HG03565 (cell line): ENCODE results near the gene SYT7.
"Not testable (repeated sequence)": the region's sequence is repeated elsewhere in the genome, so short reads cannot be mapped to it uniquely, and the experiment has no call there.

Source experiments
- ATAC-seq: cut with Tn5 transposase; IDR thresholded peaks from one replicate; pipeline ENCODE4 v1.9.1; 2021; ENCODE audit warnings: mild to moderate bottlenecking, moderate library complexity; ENCODE audit not compliant: unreplicated experiment

SYT7 gene

GRCh38 chr11:61581030-61581928 is at the start of gene SYT7:
Gene SYT7, minus strand, starts transcription at chr11:61581076. Its CDS starts 256 bp downstream, at chr11:61580820.
- ATAC-seq, result peak; percentile 67

DNA sequence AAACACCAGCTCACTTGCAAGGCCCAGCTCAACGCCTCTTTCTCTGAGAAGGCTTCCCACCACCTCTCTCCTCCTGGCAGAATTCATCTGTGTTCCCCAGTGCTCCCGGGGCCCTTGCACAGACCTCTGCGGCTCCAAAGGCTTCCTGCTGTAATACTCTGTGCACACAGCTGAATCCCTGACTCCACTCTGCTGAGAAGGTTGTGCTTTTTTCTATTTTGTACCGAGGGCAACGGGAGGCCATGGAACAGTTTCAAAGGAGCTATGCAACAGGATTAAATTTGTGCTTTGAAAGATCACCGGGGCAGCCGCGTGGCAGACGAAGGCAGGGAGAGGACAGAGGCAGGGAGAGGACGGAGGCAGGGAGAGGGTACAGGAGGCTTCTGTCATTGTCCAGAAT is 49.2 kb upstream of the SYT7 start:
- ATAC-seq, result no peak

DNA sequence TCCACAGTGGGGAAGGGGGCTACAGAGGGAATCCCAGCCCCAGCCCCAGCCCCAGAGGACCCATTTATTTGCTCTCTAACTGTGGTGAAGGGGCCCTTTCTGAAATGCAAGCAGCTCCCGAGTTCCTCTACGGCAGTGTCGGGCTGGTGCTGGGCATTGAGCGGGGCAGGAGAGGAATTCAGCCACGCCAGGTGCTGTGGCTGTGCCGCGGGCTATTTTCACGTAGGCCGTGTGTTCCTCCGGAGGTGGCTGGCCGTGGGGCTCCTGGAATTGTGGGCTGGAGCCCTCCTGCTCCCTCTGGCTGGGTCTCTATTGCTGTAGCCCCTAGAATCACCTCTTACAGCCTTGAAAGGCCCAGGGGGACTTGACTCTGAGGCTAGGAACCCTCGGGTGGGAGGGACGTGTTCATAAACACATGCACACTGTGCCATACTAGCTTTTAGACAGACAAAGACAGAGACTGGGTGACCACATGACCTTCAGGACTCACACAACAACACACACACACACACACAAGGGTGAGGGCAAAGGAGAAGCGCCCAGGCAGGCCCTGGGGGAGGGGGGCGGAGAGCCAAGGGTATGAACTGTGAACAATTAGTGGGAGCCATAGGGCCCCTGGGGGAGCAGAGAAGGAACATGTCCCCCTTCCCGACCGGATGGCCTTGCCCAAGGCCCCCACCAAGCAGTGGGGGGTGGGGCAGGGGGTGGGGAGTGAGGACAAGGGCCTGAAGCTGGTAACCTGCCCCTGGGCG is 48.4 kb upstream of the SYT7 start:
- no peak for ATAC-seq

DNA sequence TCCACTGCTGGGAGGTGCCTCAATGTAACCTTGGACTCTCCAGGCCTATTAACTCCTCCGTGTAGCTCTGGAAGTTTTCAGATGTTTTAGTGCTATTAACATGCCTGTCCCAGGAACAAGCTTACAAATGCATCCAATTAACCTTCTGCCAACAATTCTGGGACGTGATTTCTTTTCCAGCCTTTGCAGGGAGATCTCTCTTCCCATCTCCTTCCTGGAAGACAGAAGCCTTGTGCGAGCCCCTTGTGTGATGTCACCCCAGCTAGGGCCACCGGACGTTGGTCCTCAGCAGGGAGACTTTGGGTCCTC is 47.7 kb upstream of the SYT7 start:
- ATAC-seq, result no peak

- no peak for ATAC-seq
These were observed 47.2 kb upstream of the SYT7 start for GRCh38 chr11:61627850-61628661.

DNA sequence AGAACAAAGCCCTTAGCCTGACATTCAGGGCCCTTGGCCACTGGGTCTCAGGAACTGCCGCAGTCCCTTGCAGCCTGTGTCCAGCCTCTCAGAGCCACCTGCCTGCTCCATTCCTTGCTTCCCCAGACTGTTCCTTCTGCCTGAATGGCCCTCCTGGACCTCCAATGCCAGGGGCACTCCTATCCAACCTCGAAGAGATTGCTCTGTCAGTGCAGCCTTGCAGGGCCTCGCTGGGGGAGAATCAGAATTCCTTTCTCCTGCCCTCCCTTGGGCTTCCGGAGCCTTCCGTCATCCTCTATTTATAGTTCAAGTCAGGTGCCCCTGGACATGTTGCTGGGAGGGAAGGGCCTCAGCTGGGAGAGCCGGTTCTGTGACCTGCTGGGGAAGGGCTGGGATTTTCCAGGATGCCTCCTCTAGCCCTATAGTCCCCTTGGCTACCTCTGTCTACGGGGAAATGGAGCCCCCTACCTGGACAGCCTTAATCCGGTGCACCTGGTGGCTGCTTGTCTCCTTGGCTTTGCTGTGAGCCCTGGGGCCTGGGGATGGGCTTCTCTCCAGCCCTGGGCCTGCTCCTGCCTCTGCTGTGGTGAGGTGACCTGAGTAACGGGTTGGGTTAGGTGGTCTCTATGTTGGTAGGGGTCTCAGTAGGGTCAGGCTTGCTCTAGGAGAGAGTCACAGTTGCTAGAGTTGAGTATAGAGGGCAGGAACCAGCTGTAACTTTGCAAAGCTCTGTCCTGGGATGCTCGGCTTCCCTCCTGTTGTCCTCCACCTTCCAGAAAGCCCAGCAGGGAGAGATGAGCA is 45.9 kb upstream of the SYT7 start:
- ATAC-seq, result no peak

DNA sequence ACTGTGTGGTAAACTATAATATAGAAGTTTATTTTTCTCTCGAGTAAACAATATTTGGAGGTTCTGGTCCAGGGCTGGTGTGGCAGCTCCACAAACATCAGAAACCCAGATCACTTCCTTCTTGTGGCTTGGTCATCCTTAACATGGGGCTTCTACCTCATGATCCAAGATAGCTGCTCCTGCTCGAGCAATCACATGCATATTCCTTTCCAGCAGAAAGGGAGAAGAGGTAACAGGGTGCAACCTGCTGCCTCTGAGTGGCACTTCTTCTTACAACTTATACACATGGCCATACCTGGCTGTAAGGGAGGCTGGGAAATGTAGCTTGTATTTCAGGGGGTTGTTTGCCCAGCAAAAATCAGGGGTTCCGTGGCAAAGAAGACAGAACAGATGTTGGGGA is 44.6 kb upstream of the SYT7 start:
- ATAC-seq, result no peak

- no peak for ATAC-seq
These were observed 41.2 kb upstream of the SYT7 start for GRCh38 chr11:61621917-61622585.

GRCh38 chr11:61619471-61620226 is 38.8 kb upstream of the SYT7 start:
- no peak for ATAC-seq

GRCh38 chr11:61618978-61619377 is 38.1 kb upstream of the SYT7 start:
- ATAC-seq, result no peak

DNA sequence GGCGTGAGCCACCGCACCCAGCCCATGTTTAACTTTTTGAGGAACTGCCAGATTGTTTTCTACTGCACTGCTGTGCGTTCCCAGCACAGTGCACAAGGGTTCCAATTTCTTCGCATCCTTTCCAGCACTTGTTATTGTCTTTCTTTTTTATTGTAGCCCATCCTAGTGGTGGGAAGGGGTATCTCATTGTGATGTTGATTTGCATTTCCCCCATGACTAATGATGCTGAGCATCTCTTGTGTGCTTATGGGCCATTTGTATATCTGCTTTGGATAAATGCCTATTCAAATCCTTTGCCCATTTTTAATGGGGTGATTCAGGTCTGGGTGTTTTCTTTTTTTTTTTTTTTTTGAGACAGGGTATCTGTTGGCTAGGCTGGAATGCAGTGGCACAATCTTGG is 36.6 kb upstream of the SYT7 start:
- ATAC-seq, result no peak

DNA sequence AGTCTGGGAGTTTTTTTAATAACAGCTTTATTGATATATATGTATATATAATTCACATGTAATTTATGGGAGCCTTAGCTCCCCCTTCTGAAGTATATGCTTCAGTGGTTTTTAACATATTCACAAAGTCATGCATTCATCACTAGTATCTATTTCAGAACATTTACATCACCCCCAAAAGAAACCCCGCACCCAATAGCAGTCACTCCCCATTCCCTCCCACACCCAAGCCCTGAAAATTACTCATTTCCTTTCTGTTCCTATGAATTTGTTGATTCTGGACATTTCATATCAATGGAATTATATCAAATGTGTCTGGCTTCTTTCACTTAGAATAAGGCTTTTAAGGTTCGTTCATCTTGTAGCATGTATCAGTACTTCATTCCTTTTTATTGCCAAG is 35.6 kb upstream of the SYT7 start:
- no peak for ATAC-seq

GRCh38 chr11:61614782-61615181 is 33.9 kb upstream of the SYT7 start:
- ATAC-seq, result not testable (repeated sequence)

DNA sequence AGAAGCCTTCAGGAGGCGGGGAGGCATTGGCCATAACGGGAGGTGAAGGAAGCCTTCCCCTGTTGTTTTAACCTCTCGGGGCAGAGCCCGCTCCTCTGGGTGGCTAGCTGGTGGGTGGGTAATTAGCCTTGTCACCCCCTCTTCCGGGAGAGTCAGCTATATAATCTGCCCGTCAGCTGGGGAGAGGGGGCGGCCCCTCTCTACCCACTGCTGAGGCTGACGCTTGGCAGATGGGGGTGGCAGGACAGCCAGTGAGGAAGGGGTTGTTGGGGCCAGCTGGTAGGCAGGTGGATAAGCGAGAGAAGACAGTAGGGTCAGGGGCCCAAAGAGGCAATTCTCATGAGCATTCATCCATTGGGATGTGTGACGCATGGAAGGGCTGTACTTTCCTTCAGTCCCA is 33.0 kb upstream of the SYT7 start:
- ATAC-seq, result no peak

DNA sequence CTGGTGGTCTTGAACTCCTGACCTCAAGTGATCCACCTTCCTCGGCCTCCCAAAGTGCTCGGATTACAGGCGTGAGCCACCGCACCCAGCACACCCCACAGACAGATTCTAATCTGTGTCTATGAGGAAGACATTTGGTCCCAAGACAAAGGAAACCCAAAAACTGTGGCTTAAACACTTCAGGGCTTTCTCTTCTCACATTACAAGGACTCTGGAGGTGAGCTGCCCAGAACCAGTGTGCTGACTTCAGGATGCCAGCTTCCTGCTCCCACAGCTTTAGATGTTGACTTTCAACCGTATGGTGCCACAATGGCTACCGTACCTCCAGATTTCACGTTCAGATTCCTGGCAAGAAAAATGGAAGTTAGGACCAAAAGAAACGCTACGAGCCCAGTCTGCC is 32.2 kb upstream of the SYT7 start:
- ATAC-seq, result no peak

DNA sequence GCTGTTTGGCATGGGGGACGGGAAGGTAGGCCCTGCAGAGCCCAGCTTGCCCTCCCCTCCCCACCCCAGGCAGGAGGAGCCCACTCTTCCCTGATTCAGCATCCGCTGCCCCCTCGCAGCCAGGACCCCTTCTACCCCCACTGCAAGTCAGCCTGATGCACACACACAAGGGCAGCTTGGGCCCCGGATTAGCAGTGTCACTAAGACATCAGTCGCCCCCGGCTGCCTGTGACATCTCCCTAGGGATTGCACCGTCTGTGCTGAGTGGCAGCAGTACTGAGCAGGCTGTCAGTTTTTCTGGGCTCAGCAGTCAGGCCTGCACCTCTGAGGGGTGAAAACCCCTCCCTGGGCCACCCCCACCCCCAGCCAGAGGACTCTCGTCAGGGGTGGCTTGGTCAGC is 30.4 kb upstream of the SYT7 start:
- ATAC-seq, result no peak

GRCh38 chr11:61610905-61611304 is 30.0 kb upstream of the SYT7 start:
- ATAC-seq, result no peak

- no peak for ATAC-seq
These were observed 29.1 kb upstream of the SYT7 start for GRCh38 chr11:61609980-61610366.
